Ovary (tissue), 3 donors: ENCODE data around the gene CENPE.

Source experiments
- CTCF ChIP-seq, 3 donors: fragments of 450-650 bp in 2 of 3; fragments of 200-600 bp in 1 of 3; IDR thresholded peaks; one replicate each; pipeline versions ENCODE4 v1.5.1 to v1.8.0; 2016 to 2022; ENCODE audit warnings: antibody characterized with exemption in 3 of 3, mild to moderate bottlenecking in 1 of 3
- EP300 ChIP-seq: sonication (generic); formaldehyde crosslinking; IDR thresholded peaks from one replicate; pipeline ENCODE4 v1.6.1; 2017; ENCODE audit warnings: antibody characterized with exemption
- POLR2A ChIP-seq: fragments of 450-650 bp; IDR thresholded peaks from one replicate; pipeline ENCODE4 v1.6.1; 2017; ENCODE audit warnings: antibody characterized with exemption, mild to moderate bottlenecking, moderate library complexity
- donor health status: DM: no; HTN: no; CAD: no.

- peak; percentile 55 to 86 (median 80) for TF ChIP-seq CTCF (IDR thresholded peaks at IDR 0.05)
- no peak for TF ChIP-seq EP300
- TF ChIP-seq POLR2A: peak; percentile 15
Observed at GRCh38 chr4:103099691-103100392, 98.3 kb downstream of the CENPE start, which contains the start of gene BDH2.
